AG09319 (cell line): Measurements from ENCODE around the gene SPC24.
A peak's percentile ranks its signal among the peaks of the same experiment; 100 is the strongest.
"Not testable (repeated sequence)": the region's sequence is repeated elsewhere in the genome, so short reads cannot be mapped to it uniquely, and the experiment has no call there.

Source experiments
- DNase-seq: peaks from one replicate; pipeline ENCODE4 v3.0.0-alpha.2; 2010; ENCODE audit warnings: low read depth; ENCODE audit errors: extremely low read depth
- TF ChIP-seq, protein P1 (sequence below): IDR thresholded peaks from 2 replicates; pipeline ENCODE4 v1.5.1; 2011; ENCODE audit warnings: low read depth, mild to moderate bottlenecking, inconsistent platforms, low read length, moderate library complexity

Gene SPC24

DNA sequence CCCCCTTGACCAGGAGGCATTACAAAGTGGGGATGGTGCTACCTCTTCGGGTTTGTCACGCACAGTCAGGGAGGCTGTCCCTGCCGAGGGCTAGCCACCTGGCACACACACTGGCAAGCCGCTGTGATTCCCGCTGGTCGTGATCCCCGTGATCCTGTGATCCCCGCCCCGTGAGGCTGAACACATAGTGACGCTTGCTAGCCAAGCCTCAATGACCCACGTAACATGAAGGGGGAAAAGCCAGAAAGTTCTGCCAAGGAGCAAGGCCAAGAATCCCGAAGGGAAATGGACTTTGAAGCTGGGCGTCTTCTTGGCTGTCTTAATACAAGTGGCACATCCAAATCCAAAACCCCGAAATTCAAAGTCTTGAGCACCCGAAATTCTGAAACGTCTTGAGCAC, 52.6 kb downstream of the SPC24 start:
- TF ChIP-seq, protein P1, sequence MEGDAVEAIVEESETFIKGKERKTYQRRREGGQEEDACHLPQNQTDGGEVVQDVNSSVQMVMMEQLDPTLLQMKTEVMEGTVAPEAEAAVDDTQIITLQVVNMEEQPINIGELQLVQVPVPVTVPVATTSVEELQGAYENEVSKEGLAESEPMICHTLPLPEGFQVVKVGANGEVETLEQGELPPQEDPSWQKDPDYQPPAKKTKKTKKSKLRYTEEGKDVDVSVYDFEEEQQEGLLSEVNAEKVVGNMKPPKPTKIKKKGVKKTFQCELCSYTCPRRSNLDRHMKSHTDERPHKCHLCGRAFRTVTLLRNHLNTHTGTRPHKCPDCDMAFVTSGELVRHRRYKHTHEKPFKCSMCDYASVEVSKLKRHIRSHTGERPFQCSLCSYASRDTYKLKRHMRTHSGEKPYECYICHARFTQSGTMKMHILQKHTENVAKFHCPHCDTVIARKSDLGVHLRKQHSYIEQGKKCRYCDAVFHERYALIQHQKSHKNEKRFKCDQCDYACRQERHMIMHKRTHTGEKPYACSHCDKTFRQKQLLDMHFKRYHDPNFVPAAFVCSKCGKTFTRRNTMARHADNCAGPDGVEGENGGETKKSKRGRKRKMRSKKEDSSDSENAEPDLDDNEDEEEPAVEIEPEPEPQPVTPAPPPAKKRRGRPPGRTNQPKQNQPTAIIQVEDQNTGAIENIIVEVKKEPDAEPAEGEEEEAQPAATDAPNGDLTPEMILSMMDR = no peak
- no peak for DNase-seq

DNA sequence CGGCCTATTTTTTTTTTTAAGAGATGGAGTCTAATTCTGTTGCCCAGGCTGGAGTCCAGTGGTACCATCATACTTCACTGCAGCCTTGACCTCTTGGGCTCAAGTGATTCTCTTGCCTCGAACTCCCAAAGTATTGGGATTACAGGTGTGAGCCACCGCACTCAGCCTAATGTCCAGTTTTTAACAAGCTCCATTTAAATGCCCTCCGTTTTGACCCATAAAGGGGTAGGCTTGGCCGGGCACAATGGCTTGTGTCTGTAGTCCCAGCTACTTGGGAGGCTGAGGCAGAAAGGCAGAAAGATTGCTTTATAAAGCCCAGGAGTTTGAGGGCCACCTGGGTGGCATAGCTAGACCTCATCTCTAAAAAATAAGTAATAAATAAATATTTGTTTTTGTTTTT, 54.5 kb downstream of the SPC24 start:
- no peak for DNase-seq

DNA sequence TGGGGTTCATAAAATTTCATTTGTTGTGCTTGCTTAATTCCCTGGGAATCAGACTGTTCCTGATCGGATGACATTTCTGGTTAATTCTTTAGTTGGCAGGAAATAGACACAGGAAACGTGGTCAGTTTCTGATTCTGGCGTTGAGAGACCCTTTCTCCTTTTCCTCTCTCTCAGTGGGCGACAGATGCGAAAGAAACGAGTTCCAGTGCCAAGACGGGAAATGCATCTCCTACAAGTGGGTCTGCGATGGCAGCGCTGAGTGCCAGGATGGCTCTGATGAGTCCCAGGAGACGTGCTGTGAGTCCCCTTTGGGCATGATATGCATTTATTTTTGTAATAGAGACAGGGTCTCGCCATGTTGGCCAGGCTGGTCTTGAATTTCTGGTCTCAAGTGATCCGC, 55.5 kb downstream of the SPC24 start:
- TF ChIP-seq, protein P1 = no peak
- no peak for DNase-seq

More for the DNA sequence above, 54.5 kb downstream of the SPC24 start:
- TF ChIP-seq, protein P1 = no peak

DNA sequence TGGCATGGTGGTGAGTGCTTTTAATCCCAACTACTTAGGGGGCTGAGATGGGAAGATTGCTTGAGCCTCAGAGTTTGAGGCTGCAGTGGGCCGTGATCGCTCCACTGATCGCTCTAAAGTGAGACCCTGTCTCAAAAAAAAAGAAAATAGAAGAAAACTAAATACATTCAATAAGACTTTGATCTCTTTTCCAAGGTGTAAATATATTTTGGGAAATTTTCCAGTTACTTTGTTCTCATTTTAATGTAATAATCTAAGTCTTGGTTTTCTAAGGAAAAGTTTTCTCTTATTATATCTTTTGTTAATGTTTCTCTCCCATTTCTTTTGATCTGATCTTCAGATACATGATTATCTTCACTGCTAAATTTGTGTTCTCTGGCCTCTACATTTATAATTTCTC, 56.7 kb downstream of the SPC24 start:
- no peak for DNase-seq
- TF ChIP-seq, protein P1 = no peak

DNA sequence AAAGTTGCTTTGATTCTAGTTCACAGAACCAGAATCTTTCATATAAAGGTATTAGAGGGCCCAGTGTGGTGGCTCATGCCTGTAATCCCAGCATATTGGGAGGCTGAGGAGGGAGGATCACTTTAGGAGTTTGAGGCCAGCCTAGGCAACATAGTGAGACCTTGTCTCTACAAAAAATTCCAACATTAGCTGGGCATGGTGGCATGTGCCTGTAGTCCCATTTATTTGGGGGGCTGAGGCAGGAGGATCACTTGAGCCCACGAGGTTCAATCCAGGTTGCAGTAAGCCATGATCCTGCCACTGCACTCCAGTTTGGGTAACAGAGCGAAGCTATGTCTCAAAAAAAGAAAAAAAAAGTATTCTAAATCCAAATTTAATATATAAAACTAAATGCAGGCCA, 57.3 kb downstream of the SPC24 start:
- TF ChIP-seq, protein P1 = no peak
- no peak for DNase-seq

DNA sequence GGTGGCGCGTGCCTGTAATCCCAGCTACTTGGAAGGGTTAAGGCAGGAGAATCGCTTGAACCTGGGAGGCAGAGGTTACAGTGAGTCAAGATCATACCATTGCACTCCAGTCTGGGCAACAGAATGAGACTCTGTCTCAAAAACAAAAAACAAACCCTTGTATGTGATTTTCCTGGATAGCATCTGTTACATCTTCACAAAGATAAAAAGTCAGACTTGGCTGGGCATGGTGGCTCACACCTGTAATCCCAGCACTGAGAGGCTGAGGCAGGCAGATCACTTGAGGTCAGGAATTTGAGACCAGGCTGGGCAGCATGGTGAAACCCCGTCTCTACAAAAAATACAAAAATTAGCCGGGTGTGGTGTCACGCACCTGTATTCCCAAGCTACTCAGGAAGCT, 58.2 kb downstream of the SPC24 start:
- DNase-seq = not testable (repeated sequence)

DNA sequence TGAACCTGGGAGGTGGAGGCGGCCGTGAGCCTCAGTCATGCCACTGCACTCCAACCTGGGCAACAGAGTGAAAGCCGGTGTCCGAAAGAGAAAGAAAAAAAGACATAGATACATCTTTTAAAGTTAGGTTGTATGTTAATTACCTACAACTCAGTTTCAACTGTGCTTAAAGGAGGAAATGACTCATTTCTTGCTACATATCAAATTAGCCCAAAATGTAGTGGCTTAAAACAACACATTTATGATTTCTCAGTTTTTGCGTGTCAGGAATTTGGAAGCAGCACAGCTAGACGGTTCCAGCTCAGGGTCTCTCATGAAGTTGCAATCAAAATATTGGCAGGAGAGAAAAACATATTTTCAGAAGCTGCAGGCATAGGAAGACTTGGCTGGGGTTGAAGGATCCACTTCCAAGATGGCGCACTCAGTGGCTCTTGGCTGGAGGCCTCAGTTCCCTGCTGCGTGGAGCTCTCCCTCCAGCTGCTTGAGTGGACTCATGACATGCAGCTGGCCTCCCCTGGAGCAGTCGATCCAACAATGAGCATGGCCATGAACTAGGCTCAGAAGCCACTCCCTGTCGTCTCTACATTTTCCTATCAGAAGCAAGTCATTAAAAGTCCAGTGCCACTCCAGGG, 59.3 kb downstream of the SPC24 start:
- peak; percentile 87 for DNase-seq

More for the DNA sequence above, 59.3 kb downstream of the SPC24 start:
- TF ChIP-seq, protein P1 = no peak
